ENCODE data around the gene CHSY1. TPM values are rescaled to one million over a fixed set of nuclear protein-coding genes. Genes with fewer than 3 reads are reported as not detected.
A peak's percentile ranks its signal among the peaks of the same experiment; 100 is the strongest.
"Not testable (repeated sequence)": the region's sequence is repeated elsewhere in the genome, so short reads cannot be mapped to it uniquely, and the experiment has no call there.

Gene CHSY1
- total and polyA plus RNA-seq, 5 donors, result 11.9 to 44.7 (median 27.0) TPM

- ATAC-seq, result no peak
- Histone ChIP-seq H3K4me3 (ENCODE audit: low read length) (no peak overlapping the region), H3K4me1 (ENCODE audit: control insufficient read depth, insufficient read depth, low read length) (peaks cover 5% of the 10 kb centered on the region), H3K9me3 (ENCODE audit: control insufficient read depth, low read length) (no peaks in the 10 kb centered on the region), H3K27ac (ENCODE audit: low read length) (no peak overlapping the region), H3K27me3 (ENCODE audit: control insufficient read depth, insufficient read depth) (no peaks in the 10 kb centered on the region)
- intact Hi-C loops (cut with DNase I), result loop anchor here in 2 of 4 donors (10.0 kb wide), 2 partner anchors 75 to 125 kb away; partner anchors contain the start of gene CHSY1 (in 1 of the 2)
- 70% methylated on average over 4 of the region's 4 CpGs for WGBS
- DNase-seq, result no peak
Measured at GRCh38 chr15:101129851-101130380, 121.9 kb downstream of the CHSY1 start.

GRCh38 chr15:101128221-101129015 is 123.4 kb downstream of the CHSY1 start:
- Histone ChIP-seq H3K27ac (ENCODE audit: low read length) (no peak overlapping the region), H3K4me1 (ENCODE audit: control insufficient read depth, insufficient read depth, low read length) (peaks cover 5% of the 10 kb centered on the region), H3K27me3 (ENCODE audit: control insufficient read depth, insufficient read depth) (no peaks in the 10 kb centered on the region), H3K9me3 (ENCODE audit: control insufficient read depth, low read length) (no peaks in the 10 kb centered on the region), H3K4me3 (ENCODE audit: low read length) (no peak overlapping the region)
- peak in 1 of 3 donors; percentile 42 for DNase-seq
- peak; percentile 5 to 46 for ATAC-seq
- 81% methylated on average over 18 of the region's 18 CpGs for WGBS
- intact Hi-C loops (cut with DNase I), result loop anchor here in 2 of 4 donors (10.0 kb wide), 2 partner anchors 76 to 126 kb away; partner anchors contain the start of gene CHSY1 (in 1 of the 2)

- 9% methylated on average over 13 of the region's 13 CpGs for WGBS
- H3K27ac ChIP-seq (ENCODE audit: low read length), result peak overlapping the region; percentile 83
- H3K4me1 ChIP-seq (ENCODE audit: control insufficient read depth, insufficient read depth, low read length), result peaks cover 5% of the 10 kb centered on the region
- peak; percentile 88 to 92 (median 89) for DNase-seq
- intact Hi-C loops (cut with DNase I), result loop anchor here in 2 of 4 donors (10.0 kb wide), 2 partner anchors 77 to 127 kb away; partner anchors contain the start of gene CHSY1 (in 1 of the 2)
- no peak overlapping the region for H3K4me3 ChIP-seq (ENCODE audit: low read length)
- peak; percentile 95 to 96 for ATAC-seq
- no peaks in the 10 kb centered on the region for H3K9me3 ChIP-seq (ENCODE audit: control insufficient read depth, low read length)
- no peaks in the 10 kb centered on the region for H3K27me3 ChIP-seq (ENCODE audit: control insufficient read depth, insufficient read depth)
Measured at GRCh38 chr15:101127506-101128076, 124.3 kb downstream of the CHSY1 start.

- Histone ChIP-seq H3K4me3 (ENCODE audit: low read length) (no peak overlapping the region), H3K27me3 (ENCODE audit: control insufficient read depth, insufficient read depth) (no peaks in the 10 kb centered on the region), H3K27ac (ENCODE audit: low read length) (peak overlapping the region; percentile 54), H3K4me1 (ENCODE audit: control insufficient read depth, insufficient read depth, low read length) (peaks cover 5% of the 10 kb centered on the region), H3K9me3 (ENCODE audit: control insufficient read depth, low read length) (no peaks in the 10 kb centered on the region)
- intact Hi-C loops (cut with DNase I), result loop anchor here in 2 of 4 donors (10.0 kb wide), 2 partner anchors 78 to 128 kb away; partner anchors contain the start of gene CHSY1 (in 1 of the 2)
- DNase-seq (peak in 2 of 3 donors; percentile 27 to 43), ATAC-seq (peak; percentile 28 to 41)
- WGBS, result 67% methylated on average over 11 of the region's 11 CpGs
Measured at GRCh38 chr15:101126618-101127505, 125.0 kb downstream of the CHSY1 start.

- H3K27ac ChIP-seq (ENCODE audit: low read length); H3K4me1 ChIP-seq (ENCODE audit: control insufficient read depth, insufficient read depth, low read length); H3K4me3 ChIP-seq (ENCODE audit: low read length); ATAC-seq; H3K27me3 ChIP-seq (ENCODE audit: control insufficient read depth, insufficient read depth); H3K9me3 ChIP-seq (ENCODE audit: control insufficient read depth, low read length): not testable (repeated sequence)
- peak in 1 of 3 donors; percentile 20 for DNase-seq
- intact Hi-C loops (cut with DNase I), result loop anchor here in 2 of 4 donors (10.0 kb wide), 2 partner anchors 79 to 129 kb away; partner anchors contain the start of gene CHSY1 (in 1 of the 2)
- 90% methylated on average over 13 of the region's 13 CpGs for WGBS
Measured at GRCh38 chr15:101125881-101126428, 125.9 kb downstream of the CHSY1 start.

Other genes with a start within 250 kb of the CHSY1 start
- 10 to 100 TPM; 27.4 to 61.4 (median 35.0) TPM for gene SELENOS, start 25.4 kb upstream of the CHSY1 start, total RNA-seq
- gene SELENOS, start 25.4 kb upstream of the CHSY1 start, polyA plus RNA-seq, result 52.3 TPM
- gene SNRPA1, start 43.2 kb upstream of the CHSY1 start, total RNA-seq, result 10 to 100 TPM; 23.4 to 33.6 (median 27.7) TPM
- 37.3 TPM for gene SNRPA1, start 43.2 kb upstream of the CHSY1 start, polyA plus RNA-seq
- gene PCSK6, start 237.7 kb upstream of the CHSY1 start, total RNA-seq, result 10 to 100 TPM; 13.4 to 21.4 (median 17.1) TPM
- 7.7 TPM for gene PCSK6, start 237.7 kb upstream of the CHSY1 start, polyA plus RNA-seq